Prostate gland (tissue), 2 donors: ENCODE data around the gene PDXDC1. TPM values are rescaled to one million over a fixed set of nuclear protein-coding genes. Genes with fewer than 3 reads are reported as not detected.
A peak's percentile ranks its signal among the peaks of the same experiment; 100 is the strongest.
"Not testable (repeated sequence)": the region's sequence is repeated elsewhere in the genome, so short reads cannot be mapped to it uniquely, and the experiment has no call there.

Experiments
- DNase-seq: peaks from one replicate; pipeline ENCODE4 v3.0.0-alpha.2; 2019; ENCODE audit warnings: low spot score
- H3K27ac ChIP-seq, 2 donors: fragments of 200-600 bp; sonication (generic); 2 replicates each; pipeline ENCODE4 v1.5.1; 2017 to 2019
- H3K27me3 ChIP-seq: fragments of 200-600 bp; sonication (generic); replicated peaks from 2 replicates; pipeline ENCODE4 v1.5.1; 2019; ENCODE audit not compliant: insufficient read depth
- H3K36me3 ChIP-seq, 2 donors: fragments of 200-600 bp; sonication (generic); 1 replicate in 1 of 2; 2 replicates in 1 of 2; pipeline versions ENCODE4 v1.5.1 to v1.8.1; 2017 to 2019
- H3K4me1 ChIP-seq: fragments of 200-600 bp; sonication (generic); replicated peaks from 2 replicates; pipeline ENCODE4 v1.5.1; 2019
- H3K4me3 ChIP-seq, 2 donors: fragments of 200-600 bp; sonication (generic); 2 replicates each; pipeline ENCODE4 v1.5.1; 2017 to 2019
- H3K9me3 ChIP-seq: fragments of 200-600 bp; sonication (generic); 2 replicates; pipeline ENCODE4 v1.5.1; 2017
- POLR2A ChIP-seq: fragments of 450-650 bp; IDR thresholded peaks from one replicate; pipeline ENCODE4 v1.6.1; 2016; ENCODE audit warnings: antibody characterized with exemption, mild to moderate bottlenecking
- POLR2AphosphoS5 ChIP-seq: sonication (generic); formaldehyde crosslinking; IDR thresholded peaks from one replicate; pipeline ENCODE4 v1.6.1; 2017; ENCODE audit warnings: antibody characterized with exemption
- WGBS: methylation state at CpG from one replicate; pipeline ENCODE4 v1.1.5; 2018; 5-methylcytosine and 5-hydroxymethylcytosine counted together
- intact Hi-C: fragments of 100-400 bp; cut with DNase I; formaldehyde crosslinking; loops from one replicate; pipeline ENCODE4 v1.14.2; 2022
- total RNA-seq, 2 donors: library from RNA; depleted of rRNA; stranded (reverse); fragments of >200 nt; gene quantifications; one replicate each; pipeline ENCODE4 v1.1.0, GENCODE V29; 2016
- TF ChIP-seq, protein P1 (sequence below), 4 experiments: fragments of 200-600 bp in 2 of 4; fragments of 450-650 bp in 2 of 4; sonication (generic) in 2 of 4; IDR thresholded peaks; 1 replicate in 3 of 4; 2 replicates in 1 of 4; pipeline ENCODE4 v1.5.1; 2016 to 2019; ENCODE audit warnings: antibody characterized with exemption in 4 of 4, mild to moderate bottlenecking in 2 of 4, moderate library complexity in 2 of 4

The PDXDC1 gene
- total RNA-seq, 2 donors from 2014 or later, result 139 to 189 TPM

DNA sequence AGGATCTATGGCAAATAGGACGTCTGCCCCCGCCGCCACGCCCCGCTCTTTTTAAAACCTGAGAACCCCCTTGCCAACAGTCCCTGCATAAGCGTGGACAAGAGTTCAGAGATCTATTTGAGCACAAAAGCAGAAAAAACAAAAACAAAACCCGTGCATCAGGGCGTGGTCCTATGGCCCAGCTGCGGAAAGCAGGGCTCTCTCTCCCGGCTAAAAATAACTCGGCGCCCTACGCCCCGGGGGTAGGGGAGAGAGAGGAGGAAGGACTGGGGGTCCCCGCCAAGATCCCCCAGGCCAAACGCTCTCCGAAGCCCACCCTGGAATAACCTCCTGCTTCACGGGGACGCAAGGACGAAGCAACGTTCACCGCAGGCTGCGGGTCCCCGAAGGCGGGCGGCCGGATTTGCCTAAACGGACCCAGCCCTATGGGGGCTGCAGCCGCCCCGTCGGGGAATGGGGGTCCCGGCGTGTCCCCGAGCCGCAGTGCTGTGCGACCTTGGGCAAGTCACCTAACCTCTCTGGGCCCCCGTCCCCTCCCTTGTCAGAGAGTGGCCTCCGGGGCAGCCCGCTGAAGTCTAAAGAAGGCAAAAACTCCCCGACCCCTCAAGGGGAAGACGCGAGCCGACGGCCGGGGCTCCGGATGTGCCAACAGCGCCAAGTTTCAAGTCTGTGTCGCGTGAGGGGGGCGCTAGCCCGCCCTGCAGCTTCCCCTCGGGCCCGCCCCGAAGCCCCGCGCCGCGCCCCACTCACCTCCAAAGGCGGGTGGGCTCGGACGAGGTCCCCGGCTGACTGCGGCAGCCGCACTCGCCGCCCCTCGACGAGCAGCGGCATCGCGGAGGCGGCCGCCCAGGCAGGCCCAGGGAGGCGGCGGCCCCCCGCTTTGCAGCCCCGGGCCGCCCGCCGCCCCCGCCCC, 80.6 kb downstream of the PDXDC1 start:
- DNase-seq, result no peak
- peak overlapping the region; percentile 99 for H3K4me3 ChIP-seq
- no peaks in the 10 kb centered on the region for H3K27me3 ChIP-seq
- no peaks in the 10 kb centered on the region for H3K4me1 ChIP-seq
- intact Hi-C loops, result no loop called here
- H3K27ac ChIP-seq, result peak overlapping the region; percentile 79 to 86
- no peaks in the 10 kb centered on the region for H3K9me3 ChIP-seq
- no peak for TF ChIP-seq POLR2AphosphoS5
- TF ChIP-seq, protein P1, sequence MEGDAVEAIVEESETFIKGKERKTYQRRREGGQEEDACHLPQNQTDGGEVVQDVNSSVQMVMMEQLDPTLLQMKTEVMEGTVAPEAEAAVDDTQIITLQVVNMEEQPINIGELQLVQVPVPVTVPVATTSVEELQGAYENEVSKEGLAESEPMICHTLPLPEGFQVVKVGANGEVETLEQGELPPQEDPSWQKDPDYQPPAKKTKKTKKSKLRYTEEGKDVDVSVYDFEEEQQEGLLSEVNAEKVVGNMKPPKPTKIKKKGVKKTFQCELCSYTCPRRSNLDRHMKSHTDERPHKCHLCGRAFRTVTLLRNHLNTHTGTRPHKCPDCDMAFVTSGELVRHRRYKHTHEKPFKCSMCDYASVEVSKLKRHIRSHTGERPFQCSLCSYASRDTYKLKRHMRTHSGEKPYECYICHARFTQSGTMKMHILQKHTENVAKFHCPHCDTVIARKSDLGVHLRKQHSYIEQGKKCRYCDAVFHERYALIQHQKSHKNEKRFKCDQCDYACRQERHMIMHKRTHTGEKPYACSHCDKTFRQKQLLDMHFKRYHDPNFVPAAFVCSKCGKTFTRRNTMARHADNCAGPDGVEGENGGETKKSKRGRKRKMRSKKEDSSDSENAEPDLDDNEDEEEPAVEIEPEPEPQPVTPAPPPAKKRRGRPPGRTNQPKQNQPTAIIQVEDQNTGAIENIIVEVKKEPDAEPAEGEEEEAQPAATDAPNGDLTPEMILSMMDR (IDR thresholded peaks at IDR 0.05), result no peak
- TF ChIP-seq POLR2A, result peak; percentile 15
- no peaks in the 10 kb centered on the region for H3K36me3 ChIP-seq
- WGBS, result 4% methylated on average over 39 of the region's 81 CpGs

DNA sequence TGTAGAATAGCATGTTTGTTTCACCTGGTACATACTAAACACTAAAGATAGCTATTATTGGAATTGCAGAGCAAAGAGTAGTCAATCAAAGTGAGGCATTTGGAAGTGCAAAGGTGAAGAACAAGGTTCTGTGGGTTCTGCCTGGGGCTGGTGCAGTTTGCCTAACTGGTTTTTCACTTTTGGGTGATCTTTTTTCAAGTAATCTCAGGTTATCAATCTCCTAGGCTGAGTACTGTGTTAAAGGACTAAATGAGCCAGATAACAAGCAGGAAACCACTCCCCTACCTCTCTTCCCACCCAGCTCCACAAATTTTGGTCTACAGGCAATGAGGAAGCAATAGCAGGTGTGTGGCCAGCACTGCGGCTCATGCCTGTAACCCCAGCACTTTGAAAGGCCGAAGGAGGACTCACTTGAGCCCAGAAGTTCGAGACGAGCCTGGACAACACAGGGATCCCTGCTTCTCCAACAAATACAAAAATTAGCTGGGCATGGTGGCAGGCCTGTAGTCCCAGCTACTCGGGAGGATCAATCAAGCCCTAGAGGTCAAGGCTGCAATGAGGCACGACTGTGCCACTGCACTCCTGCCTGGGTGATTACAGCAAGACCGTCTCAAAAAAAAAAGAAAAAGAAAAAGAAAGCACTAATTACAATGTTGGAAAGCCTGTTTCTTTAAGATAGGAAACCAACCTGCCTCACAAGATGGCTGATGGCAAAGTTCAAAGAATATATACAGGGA, 83.0 kb downstream of the PDXDC1 start:
- intact Hi-C loops, result no loop called here
- H3K27ac ChIP-seq, result no peak overlapping the region
- no peak for DNase-seq
- H3K4me1 ChIP-seq, result no peaks in the 10 kb centered on the region
- WGBS, result 84% methylated on average over 7 of the region's 7 CpGs
- H3K9me3 ChIP-seq, result no peaks in the 10 kb centered on the region
- no peaks in the 10 kb centered on the region for H3K27me3 ChIP-seq
- TF ChIP-seq POLR2A (no peak), POLR2AphosphoS5 (no peak)
- TF ChIP-seq, protein P1 (IDR thresholded peaks at IDR 0.05), result no peak
- H3K36me3 ChIP-seq, result no peaks in the 10 kb centered on the region
- no peak overlapping the region for H3K4me3 ChIP-seq

DNA sequence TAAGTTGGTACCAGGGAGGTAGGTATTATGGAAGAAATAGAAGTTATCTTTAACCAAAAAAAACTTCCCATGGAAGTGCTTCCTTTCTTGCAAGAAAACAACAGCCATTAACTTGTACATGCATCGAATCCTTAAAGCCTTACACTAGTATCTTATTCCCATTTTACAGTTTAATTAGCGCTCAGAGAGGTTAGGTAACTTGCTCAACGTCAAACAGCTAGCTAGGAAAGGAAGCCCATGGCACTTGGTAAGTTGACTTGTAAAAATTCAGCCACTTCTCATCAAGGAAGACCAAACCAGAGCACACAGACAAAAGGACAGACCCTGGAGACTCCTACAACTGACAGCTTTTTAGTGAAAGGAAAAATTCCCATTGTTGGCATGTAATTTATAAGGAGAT, 84.5 kb downstream of the PDXDC1 start:
- Histone ChIP-seq H3K27ac (no peak overlapping the region), H3K27me3 (no peaks in the 10 kb centered on the region), H3K9me3 (no peaks in the 10 kb centered on the region), H3K4me3 (no peak overlapping the region), H3K36me3 (no peaks in the 10 kb centered on the region), H3K4me1 (no peaks in the 10 kb centered on the region)
- TF ChIP-seq POLR2A, result no peak
- TF ChIP-seq, protein P1 (IDR thresholded peaks at IDR 0.05), result no peak
- no peak for TF ChIP-seq POLR2AphosphoS5
- WGBS, result 66% methylated on average over 3 of the region's 3 CpGs
- intact Hi-C loops, result no loop called here
- no peak for DNase-seq

DNA sequence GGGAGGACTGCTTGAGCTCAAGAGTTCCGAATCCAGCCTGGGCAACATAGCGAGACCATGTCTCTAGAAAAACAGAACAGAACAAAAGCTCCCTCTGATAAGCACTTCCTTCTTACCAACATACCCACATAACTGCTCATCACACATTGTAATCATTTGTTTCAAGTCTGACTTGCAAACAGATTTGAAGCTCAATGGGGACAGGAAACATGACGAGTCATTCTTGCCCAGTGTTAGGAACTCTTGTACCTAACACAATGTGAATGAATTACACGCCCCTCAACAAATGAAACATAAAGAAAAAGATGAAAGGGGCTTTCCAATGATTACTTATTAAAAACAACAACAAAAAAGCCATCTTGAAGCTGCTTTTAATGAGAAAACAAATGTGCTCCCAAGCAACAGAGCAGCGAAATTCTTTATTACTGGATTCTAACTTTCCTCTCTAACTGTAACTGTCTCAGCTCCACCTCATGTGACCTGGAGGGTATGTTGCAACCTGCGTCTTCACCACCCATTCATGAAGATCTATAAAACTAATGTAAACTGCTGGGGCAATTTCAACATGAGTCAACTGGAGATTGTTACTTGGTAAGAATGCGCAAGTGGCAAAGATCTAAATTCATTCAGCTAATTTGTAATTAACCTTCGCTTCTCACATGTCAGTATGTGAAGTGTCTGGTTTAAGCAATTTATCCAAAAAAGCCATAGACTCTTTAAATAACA, 87.4 kb downstream of the PDXDC1 start:
- WGBS, result 75% methylated on average over 8 of the region's 8 CpGs
- not testable (repeated sequence) for H3K36me3 ChIP-seq, H3K4me1 ChIP-seq

DNA sequence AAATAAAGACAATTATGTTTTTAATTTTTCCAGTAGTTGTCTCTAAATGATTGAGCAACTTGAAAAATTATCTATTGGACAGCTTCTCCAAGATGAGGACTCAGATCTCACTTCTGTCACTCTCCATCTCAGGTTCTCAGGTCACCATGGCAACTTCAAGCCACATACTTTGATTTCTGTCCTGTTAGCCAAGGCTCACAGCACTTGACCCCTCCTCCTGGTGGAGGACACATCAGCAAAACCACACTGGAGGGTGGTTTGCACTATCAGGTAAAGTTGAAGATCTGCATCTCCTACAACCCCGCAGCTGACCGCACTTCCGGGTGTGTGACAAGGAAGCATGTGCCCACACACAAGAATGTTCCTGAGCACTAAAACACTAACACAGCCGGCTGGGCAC, 91.1 kb downstream of the PDXDC1 start:
- intact Hi-C loops, H3K4me1 ChIP-seq, H3K27me3 ChIP-seq, H3K9me3 ChIP-seq, H3K36me3 ChIP-seq, DNase-seq, H3K4me3 ChIP-seq: not testable (repeated sequence)
- 96% methylated on average over 4 of the region's 4 CpGs for WGBS
- H3K27ac ChIP-seq, result peak overlapping the region in 1 of 2 donors; percentile 27

More for the DNA sequence above, 87.4 kb downstream of the PDXDC1 start:
- H3K27ac ChIP-seq, result peak overlapping the region in 1 of 2 donors; percentile 53
- DNase-seq, result peak; percentile 55
- H3K9me3 ChIP-seq, H3K4me3 ChIP-seq, intact Hi-C loops, H3K27me3 ChIP-seq: not testable (repeated sequence)

DNA sequence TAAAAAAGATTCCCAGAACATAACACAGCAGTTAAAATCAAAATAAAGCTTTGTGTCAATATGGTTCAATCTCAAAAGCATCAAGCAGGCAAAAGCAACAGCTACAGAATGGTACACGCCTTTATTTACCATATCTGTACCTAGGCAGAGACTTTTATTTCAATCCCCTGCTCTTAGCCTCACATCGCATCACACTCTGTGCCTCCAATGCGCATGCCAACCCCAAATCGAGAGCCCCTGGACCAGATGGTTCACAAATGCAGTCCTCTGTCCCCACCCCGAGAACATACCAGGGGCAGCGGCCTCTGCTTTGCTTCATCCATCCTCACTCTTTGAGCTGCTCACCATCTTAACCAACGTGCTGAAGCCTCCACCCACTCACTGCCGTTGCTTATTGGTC, 91.9 kb downstream of the PDXDC1 start:
- H3K9me3 ChIP-seq, H3K36me3 ChIP-seq, H3K4me1 ChIP-seq, H3K27me3 ChIP-seq, intact Hi-C loops, H3K4me3 ChIP-seq, DNase-seq, H3K27ac ChIP-seq: not testable (repeated sequence)
- 79% methylated on average over 6 of the region's 8 CpGs for WGBS

DNA sequence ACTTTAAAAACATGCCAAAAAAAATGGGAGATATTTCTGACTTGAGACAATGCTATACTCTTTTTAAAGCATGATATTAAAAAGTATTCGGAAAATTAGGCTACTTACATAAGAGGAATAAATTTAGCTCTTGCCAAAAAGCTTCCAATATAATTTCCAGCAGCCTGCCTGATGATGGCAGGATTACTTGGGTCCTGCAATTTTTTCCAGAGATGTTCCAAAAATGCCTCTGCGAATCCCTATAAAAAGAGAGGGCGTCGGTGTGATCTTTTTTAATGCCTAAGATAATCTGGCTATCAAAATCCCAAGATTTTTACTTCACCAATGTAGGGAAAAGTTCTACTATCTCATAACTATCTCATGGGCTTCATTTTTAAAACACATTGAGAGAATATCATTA, 96.2 kb downstream of the PDXDC1 start:
- H3K9me3 ChIP-seq, DNase-seq, H3K27me3 ChIP-seq, H3K4me1 ChIP-seq, H3K27ac ChIP-seq, intact Hi-C loops, H3K4me3 ChIP-seq, H3K36me3 ChIP-seq: not testable (repeated sequence)
- 65% methylated on average over 4 of the region's 4 CpGs for WGBS

DNA sequence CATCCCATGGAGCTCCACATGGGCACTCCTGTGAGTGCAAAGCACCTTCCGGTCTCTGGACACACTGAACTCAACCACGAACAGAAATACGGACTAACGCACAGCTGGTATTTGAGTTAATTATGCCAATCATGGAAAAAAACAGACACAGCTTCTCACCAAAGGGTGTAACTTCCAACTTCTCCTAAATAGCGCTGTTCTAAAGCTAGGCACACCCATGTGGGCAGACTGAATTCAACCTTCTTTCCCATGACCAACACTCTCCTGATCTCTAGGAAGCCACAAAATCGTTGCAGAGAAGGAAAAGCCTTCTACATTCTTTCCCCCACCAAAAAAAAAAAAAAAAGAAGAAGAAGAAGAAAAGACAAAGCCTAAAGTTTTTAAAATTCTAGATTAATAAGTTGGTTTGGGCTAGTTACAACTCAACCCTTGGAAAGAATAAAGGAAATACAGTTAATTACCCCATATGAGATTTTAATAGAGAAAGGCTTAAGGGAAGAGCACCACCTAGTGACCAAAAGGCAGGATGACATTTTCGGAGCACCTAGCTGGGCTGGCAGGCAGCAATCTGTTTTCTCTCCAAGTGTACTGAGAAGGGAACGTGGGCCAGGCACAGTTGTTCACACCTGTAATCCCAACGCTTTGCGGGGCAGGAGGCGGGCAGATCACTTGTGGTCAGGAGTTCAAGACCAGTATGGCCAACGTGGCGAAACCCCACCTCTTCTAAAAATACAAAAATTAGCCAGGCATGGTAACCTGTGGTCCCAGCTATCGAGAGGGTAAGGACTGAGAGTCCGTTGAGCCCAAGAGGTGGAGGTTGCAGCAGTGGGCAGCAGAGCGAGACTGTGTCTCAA, 97.3 kb downstream of the PDXDC1 start:
- WGBS, result 58% methylated on average over 16 of the region's 16 CpGs
- not testable (repeated sequence) for H3K36me3 ChIP-seq

More for the DNA sequence above, 97.3 kb downstream of the PDXDC1 start:
- intact Hi-C loops, H3K4me3 ChIP-seq, DNase-seq, H3K9me3 ChIP-seq, H3K4me1 ChIP-seq, H3K27ac ChIP-seq, H3K27me3 ChIP-seq: not testable (repeated sequence)
